ENCODE data around the gene HTR3C.

DNA sequence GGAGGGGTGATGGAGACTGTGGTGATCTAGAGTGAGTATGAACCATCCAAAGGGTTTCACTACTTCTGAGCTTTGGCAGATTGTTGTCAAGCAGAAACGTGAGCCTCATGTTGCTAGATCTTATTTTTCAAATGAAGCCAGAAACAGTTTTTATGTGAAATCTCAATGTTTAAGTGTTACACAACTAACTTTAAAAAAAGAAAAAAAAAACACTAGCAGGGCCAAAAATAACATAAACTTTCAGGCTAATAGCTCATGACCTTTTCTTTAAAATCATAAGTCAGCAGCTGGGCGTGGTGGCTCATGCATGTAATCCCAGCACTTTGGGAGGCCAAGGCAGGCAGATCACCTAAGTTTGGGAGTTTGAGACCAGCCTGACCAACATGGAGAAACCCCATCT is 23.4 kb upstream of the HTR3C start:
- TF ChIP-seq, protein P1, sequence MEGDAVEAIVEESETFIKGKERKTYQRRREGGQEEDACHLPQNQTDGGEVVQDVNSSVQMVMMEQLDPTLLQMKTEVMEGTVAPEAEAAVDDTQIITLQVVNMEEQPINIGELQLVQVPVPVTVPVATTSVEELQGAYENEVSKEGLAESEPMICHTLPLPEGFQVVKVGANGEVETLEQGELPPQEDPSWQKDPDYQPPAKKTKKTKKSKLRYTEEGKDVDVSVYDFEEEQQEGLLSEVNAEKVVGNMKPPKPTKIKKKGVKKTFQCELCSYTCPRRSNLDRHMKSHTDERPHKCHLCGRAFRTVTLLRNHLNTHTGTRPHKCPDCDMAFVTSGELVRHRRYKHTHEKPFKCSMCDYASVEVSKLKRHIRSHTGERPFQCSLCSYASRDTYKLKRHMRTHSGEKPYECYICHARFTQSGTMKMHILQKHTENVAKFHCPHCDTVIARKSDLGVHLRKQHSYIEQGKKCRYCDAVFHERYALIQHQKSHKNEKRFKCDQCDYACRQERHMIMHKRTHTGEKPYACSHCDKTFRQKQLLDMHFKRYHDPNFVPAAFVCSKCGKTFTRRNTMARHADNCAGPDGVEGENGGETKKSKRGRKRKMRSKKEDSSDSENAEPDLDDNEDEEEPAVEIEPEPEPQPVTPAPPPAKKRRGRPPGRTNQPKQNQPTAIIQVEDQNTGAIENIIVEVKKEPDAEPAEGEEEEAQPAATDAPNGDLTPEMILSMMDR (IDR thresholded peaks at IDR 0.05) = no peak
- no peak for TF ChIP-seq ZFX (IDR thresholded peaks at IDR 0.05; ENCODE audit: borderline replicate concordance)

Data from 22Rv1 (cell line).